ENCODE measurements around the gene FCSK.
A peak's percentile ranks its signal among the peaks of the same experiment; 100 is the strongest.

- TF ChIP-seq CTCF (IDR thresholded peaks at IDR 0.05; ENCODE audit: low read depth, low read length), result peak; percentile 55
- no peak for TF ChIP-seq EZH2phosphoT487 (IDR thresholded peaks at IDR 0.05; ENCODE audit: low read depth)
Observed at GRCh38 chr16:70529051-70529777, 74.8 kb downstream of the FCSK start.

Measured in OCI-LY3 (cell line).